Lower leg skin (tissue), 3 donors: ENCODE measurements around the gene CLDND2.

Source experiments
- CTCF ChIP-seq, 3 donors: fragments of 450-650 bp; IDR thresholded peaks; one replicate each; pipeline ENCODE4 v1.5.1; 2016; ENCODE audit warnings: antibody characterized with exemption in 3 of 3, mild to moderate bottlenecking in 3 of 3, moderate library complexity in 2 of 3
- POLR2A ChIP-seq, 2 donors: fragments of 450-650 bp; IDR thresholded peaks; one replicate each; pipeline ENCODE4 v1.6.1; 2016 to 2017; ENCODE audit warnings: antibody characterized with exemption in 2 of 2, mild to moderate bottlenecking in 1 of 2, moderate library complexity in 1 of 2

DNA sequence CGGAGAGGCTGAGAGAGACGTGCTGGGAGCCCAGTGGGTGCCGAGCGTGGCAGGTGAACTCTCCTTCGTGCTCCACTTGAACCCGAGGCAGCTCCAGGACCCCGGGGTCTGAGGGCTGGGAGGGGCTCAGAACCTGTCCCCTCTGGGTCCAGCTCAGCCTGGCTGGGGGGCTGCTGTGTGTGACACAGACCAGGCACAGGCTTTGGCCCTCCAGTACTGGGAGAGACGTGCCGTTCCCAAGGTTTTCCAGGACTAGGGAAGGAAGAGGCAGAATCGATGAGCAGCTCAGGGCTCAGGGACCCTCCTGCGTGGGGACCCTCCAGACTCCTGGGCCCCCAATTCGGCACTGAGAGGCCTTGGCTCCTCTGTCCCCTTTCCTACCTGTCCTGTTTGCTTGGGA is 46.4 kb upstream of the CLDND2 start:
- TF ChIP-seq CTCF (IDR thresholded peaks at IDR 0.05) (no peak), POLR2A (IDR thresholded peaks at IDR 0.05) (no peak)
